Measurements from ENCODE around the gene VLDLR. TPM values are rescaled to one million over a fixed set of nuclear protein-coding genes. Genes with fewer than 3 reads are reported as not detected.

The VLDLR gene
- total RNA-seq, 1 donor from 2014 or later = 26.9 TPM

DNA sequence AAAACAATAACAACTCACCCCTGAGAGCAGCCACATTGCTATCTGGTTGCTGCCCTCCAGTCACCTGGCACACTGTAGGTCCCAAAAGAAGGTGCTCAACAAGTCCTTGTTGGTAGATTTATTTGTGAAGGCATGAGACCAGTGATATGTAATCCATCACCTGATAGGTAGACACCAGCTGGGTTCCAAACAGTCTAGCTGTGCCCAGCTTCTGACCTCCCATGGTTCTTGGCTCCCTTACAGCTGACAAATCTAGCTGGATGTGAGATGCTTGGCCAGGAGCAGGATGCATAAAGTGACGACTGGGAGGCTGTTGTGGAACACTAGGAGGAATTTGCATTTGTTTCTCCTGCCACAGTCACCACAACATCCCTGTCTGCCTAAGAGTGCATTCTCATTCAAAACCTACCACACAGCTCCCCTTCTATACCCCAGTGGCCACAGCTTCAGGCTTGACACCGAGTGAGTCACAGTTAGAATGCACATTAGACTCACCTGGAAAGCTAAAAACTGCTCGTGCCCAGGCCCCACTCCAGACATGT, 7.8 kb upstream of the VLDLR start:
- TF ChIP-seq, protein P1, sequence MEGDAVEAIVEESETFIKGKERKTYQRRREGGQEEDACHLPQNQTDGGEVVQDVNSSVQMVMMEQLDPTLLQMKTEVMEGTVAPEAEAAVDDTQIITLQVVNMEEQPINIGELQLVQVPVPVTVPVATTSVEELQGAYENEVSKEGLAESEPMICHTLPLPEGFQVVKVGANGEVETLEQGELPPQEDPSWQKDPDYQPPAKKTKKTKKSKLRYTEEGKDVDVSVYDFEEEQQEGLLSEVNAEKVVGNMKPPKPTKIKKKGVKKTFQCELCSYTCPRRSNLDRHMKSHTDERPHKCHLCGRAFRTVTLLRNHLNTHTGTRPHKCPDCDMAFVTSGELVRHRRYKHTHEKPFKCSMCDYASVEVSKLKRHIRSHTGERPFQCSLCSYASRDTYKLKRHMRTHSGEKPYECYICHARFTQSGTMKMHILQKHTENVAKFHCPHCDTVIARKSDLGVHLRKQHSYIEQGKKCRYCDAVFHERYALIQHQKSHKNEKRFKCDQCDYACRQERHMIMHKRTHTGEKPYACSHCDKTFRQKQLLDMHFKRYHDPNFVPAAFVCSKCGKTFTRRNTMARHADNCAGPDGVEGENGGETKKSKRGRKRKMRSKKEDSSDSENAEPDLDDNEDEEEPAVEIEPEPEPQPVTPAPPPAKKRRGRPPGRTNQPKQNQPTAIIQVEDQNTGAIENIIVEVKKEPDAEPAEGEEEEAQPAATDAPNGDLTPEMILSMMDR (IDR thresholded peaks at IDR 0.05; ENCODE audit: insufficient read depth, low read length, severe bottlenecking) = no peak
- H3K36me3 ChIP-seq (ENCODE audit: control insufficient read depth, insufficient read depth, low read length) = no peaks in the 10 kb centered on the region
- DNase-seq (ENCODE audit: low read depth) (peak; percentile 22), FAIRE-seq (no peak)
- H3K27me3 ChIP-seq (ENCODE audit: control insufficient read depth, insufficient read depth, low read length) = no peaks in the 10 kb centered on the region
- no peak overlapping the region for H3K4me3 ChIP-seq (ENCODE audit: low read depth, low read length)

DNA sequence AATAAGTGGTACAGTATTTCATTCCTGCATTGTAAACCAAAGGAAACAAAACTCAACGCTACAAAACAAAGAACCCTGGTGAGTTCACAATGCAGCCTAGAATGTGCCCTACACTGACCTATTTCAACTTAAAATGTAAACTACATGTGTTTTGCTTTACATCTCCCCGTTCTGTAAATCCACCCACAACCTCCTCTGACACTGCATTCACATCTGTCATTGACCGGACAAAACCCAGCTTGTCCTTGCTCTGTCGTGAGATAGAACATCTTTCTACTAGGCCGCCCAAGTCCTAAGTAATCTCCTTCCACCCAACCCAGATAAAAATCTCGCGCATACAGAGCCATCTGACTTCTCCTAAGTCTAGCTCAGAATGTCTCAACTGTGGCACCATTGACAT, 6.1 kb upstream of the VLDLR start:
- H3K4me3 ChIP-seq (ENCODE audit: low read depth, low read length) = no peak overlapping the region
- no peak for FAIRE-seq
- no peaks in the 10 kb centered on the region for H3K36me3 ChIP-seq (ENCODE audit: control insufficient read depth, insufficient read depth, low read length)
- DNase-seq (ENCODE audit: low read depth) = no peak
- no peaks in the 10 kb centered on the region for H3K27me3 ChIP-seq (ENCODE audit: control insufficient read depth, insufficient read depth, low read length)
- TF ChIP-seq, protein P1 (IDR thresholded peaks at IDR 0.05; ENCODE audit: insufficient read depth, low read length, severe bottlenecking) = no peak

DNA sequence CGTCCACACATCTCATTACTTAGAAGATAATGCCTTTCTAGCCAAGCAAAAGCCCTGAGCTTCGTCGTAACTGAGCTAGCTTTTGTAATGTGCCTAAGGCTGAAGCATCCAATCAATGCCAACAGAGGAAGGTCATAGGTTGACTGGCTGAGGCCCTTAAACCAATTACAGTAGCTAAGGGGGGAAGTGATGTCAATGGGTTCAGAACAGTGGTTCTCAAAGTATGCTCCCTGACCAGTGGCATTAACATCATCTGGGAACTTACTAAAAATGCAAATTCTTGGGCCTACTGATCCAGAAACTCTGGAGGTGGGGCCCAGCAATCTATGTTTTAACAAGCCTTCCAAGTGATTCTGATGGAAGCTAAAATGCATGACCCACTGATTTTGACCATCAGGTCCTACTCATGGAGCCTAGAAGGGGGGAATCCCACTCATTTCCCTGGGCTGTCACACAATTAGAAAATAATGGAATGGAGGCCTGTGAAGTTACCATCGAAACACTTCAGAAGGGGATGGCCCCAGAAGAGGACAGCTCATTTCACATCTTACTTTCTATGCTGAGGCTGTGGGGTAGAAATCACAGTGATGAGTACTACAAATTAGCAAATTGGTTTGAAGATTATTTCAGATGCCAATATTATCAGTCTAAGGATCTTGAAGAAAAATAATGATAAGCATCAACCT, 4.8 kb upstream of the VLDLR start:
- H3K27me3 ChIP-seq (ENCODE audit: control insufficient read depth, insufficient read depth, low read length) = no peaks in the 10 kb centered on the region
- FAIRE-seq (no peak), DNase-seq (ENCODE audit: low read depth) (no peak)
- no peaks in the 10 kb centered on the region for H3K36me3 ChIP-seq (ENCODE audit: control insufficient read depth, insufficient read depth, low read length)
- no peak overlapping the region for H3K4me3 ChIP-seq (ENCODE audit: low read depth, low read length)
- TF ChIP-seq, protein P1 (IDR thresholded peaks at IDR 0.05; ENCODE audit: insufficient read depth, low read length, severe bottlenecking) = no peak

DNA sequence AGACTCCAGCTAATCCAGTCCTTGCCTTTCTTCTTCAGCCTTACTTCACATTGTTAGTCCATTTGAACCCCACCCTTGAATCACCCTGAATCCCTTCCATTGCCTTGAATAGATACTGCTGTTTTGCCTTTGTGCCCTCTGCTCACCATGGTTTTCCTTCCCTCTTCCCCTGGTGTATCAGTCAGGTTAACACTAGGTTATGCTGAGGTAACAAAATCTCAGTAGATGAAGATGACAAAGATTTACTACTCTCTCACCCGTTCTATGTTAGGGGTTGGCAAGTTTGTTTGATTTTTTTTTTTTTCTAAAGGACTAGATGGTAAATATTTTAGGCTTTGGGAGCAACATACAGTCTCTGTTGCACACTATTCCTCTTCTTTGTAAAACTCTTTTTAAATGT, 3.3 kb upstream of the VLDLR start:
- H3K27me3 ChIP-seq (ENCODE audit: control insufficient read depth, insufficient read depth, low read length) = no peaks in the 10 kb centered on the region
- no peak for DNase-seq (ENCODE audit: low read depth)
- TF ChIP-seq, protein P1 (IDR thresholded peaks at IDR 0.05; ENCODE audit: insufficient read depth, low read length, severe bottlenecking) = no peak
- H3K36me3 ChIP-seq (ENCODE audit: control insufficient read depth, insufficient read depth, low read length) = no peaks in the 10 kb centered on the region
- no peak for FAIRE-seq
- H3K4me3 ChIP-seq (ENCODE audit: low read depth, low read length) = no peak overlapping the region

DNA sequence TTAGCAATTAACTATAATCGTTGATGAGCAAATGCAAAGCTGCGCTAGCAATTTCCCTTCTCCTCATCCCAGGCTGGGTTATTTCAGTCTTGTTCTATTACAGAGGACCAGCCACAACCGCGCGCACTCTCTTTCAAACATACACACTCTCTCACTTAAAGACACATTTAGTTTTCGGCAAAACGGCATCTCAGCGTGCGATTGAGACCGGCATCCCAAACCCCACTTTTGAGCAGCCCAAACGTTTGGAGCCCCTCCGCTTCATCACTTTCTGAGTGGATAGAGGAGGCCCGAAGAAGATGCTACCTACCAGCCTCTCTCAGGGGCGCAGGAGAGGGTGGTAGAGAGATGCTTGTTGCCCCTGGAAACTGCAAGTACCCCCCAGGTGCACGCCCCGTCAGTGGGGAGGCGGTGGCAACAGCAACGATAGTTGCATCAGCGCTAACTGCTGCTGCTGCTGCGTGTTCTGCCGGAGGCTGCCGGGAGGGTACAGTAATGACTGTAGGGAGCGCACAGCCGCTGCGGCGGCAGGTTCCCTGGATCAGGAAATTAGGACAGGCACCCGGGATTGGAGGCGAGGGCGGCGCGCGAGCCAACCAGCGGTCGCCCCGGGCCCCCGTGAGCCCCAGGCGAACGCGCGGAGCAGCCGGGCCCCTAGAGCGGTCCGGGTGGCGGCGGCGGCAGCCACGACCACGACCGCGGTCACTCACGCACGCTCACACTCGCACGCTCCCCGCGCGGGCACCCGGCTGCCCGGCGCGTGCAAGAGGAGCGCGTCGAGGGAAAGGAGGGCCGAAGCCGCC, 467 bp upstream of the VLDLR start:
- DNase-seq (ENCODE audit: low read depth) (peak; percentile 80), FAIRE-seq (no peak)
- TF ChIP-seq, protein P1 (IDR thresholded peaks at IDR 0.05; ENCODE audit: insufficient read depth, low read length, severe bottlenecking) = no peak

More for the DNA sequence above, 467 bp upstream of the VLDLR start:
- peak overlapping the region; percentile 80 for H3K4me3 ChIP-seq (ENCODE audit: low read depth, low read length)
- H3K36me3 ChIP-seq (ENCODE audit: control insufficient read depth, insufficient read depth, low read length) = no peaks in the 10 kb centered on the region
- H3K27me3 ChIP-seq (ENCODE audit: control insufficient read depth, insufficient read depth, low read length) = no peaks in the 10 kb centered on the region
